PFSK-1 (cell line): ENCODE results near the gene DCBLD2.

Experiments used
- FOXP2 ChIP-seq: optimal IDR thresholded peaks from 2 replicates; pipeline ENCODE3; 2011; ENCODE audit warnings: borderline replicate concordance, control low read depth, inconsistent platforms; ENCODE audit not compliant: insufficient read depth; ENCODE audit errors: extremely low read length, extremely low read depth
- POLR2AphosphoS5 ChIP-seq: IDR thresholded peaks from 2 replicates; pipeline ENCODE4 v1.6.1; 2012; ENCODE audit warnings: low read depth, mild to moderate bottlenecking, control low read depth, low read length, moderate library complexity
- REST ChIP-seq, 2 experiments: IDR thresholded peaks; 2 replicates each; pipeline versions ENCODE4 v1.6.1 to v1.8.0; 2011 to 2012; ENCODE audit warnings: low read depth in 2 of 2, low read length in 2 of 2, control low read depth in 1 of 2, inconsistent platforms in 1 of 2, mild to moderate bottlenecking in 1 of 2, moderate library complexity in 1 of 2; ENCODE audit not compliant: insufficient read depth in 1 of 2
- SIN3A ChIP-seq: IDR thresholded peaks from 2 replicates; pipeline ENCODE4 v1.6.1; 2012; ENCODE audit warnings: mild to moderate bottlenecking, low read length, moderate library complexity, borderline replicate concordance; ENCODE audit not compliant: insufficient read depth
- TAF1 ChIP-seq: IDR thresholded peaks from 2 replicates; pipeline ENCODE4 v1.6.1; 2012; ENCODE audit warnings: low read length, control low read depth, borderline replicate concordance; ENCODE audit not compliant: insufficient read depth

Gene DCBLD2

GRCh38 chr3:98772022-98772421 is 129.5 kb downstream of the DCBLD2 start:
- TF ChIP-seq POLR2AphosphoS5, result no peak
- TF ChIP-seq REST (IDR thresholded peaks at IDR 0.05; ENCODE audit: insufficient read depth in 1 of 2, low read depth in 2 of 2, low read length in 2 of 2), result no peak
- no peak for TF ChIP-seq SIN3A
- TF ChIP-seq FOXP2, result no peak
- no peak for TF ChIP-seq TAF1

GRCh38 chr3:98770261-98771039 is 131.0 kb downstream of the DCBLD2 start:
- TF ChIP-seq SIN3A, result no peak
- TF ChIP-seq REST (IDR thresholded peaks at IDR 0.05; ENCODE audit: insufficient read depth in 1 of 2, low read depth in 2 of 2, low read length in 2 of 2), result no peak
- no peak for TF ChIP-seq TAF1
- no peak for TF ChIP-seq FOXP2
- no peak for TF ChIP-seq POLR2AphosphoS5

- TF ChIP-seq TAF1 (no peak), REST (IDR thresholded peaks at IDR 0.05; ENCODE audit: insufficient read depth in 1 of 2, low read depth in 2 of 2, low read length in 2 of 2) (no peak), SIN3A (no peak), POLR2AphosphoS5 (no peak), FOXP2 (no peak)
Observed at GRCh38 chr3:98769448-98769847, 132.0 kb downstream of the DCBLD2 start.

- TF ChIP-seq SIN3A, result no peak
- TF ChIP-seq REST (IDR thresholded peaks at IDR 0.05; ENCODE audit: insufficient read depth in 1 of 2, low read depth in 2 of 2, low read length in 2 of 2), result no peak
- TF ChIP-seq FOXP2, result no peak
- no peak for TF ChIP-seq POLR2AphosphoS5
- TF ChIP-seq TAF1, result no peak
Observed at GRCh38 chr3:98768961-98769360, 132.5 kb downstream of the DCBLD2 start.

- TF ChIP-seq POLR2AphosphoS5, result no peak
Observed at GRCh38 chr3:98766924-98767323, 134.6 kb downstream of the DCBLD2 start.
